Hepatocyte (in vitro differentiated cells): Measurements from ENCODE around the gene CCDC148. TPM values are rescaled to one million over a fixed set of nuclear protein-coding genes. Genes with fewer than 3 reads are reported as not detected.
A peak's percentile ranks its signal among the peaks of the same experiment; 100 is the strongest.

ENCODE experiments used
- DNase-seq: peaks from one replicate; pipeline ENCODE4 v3.0.0-alpha.2; 2016; ENCODE audit warnings: low spot score
- H2AFZ ChIP-seq: fragments of 200-600 bp; sonication (generic); 2 replicates; pipeline ENCODE4 v1.6.0; 2016; ENCODE audit warnings: antibody characterized with exemption, mild to moderate bottlenecking
- H3K27ac ChIP-seq: fragments of 200-600 bp; sonication (generic); 2 replicates; pipeline ENCODE4 v1.5.1; 2016; ENCODE audit warnings: mild to moderate bottlenecking
- H3K27me3 ChIP-seq: fragments of 200-600 bp; sonication (generic); 2 replicates; pipeline ENCODE4 v1.6.1; 2016
- H3K36me3 ChIP-seq: fragments of 200-600 bp; sonication (generic); replicated peaks from 2 replicates; pipeline ENCODE4 v1.5.1; 2016; ENCODE audit warnings: low read depth; ENCODE audit not compliant: insufficient read depth
- H3K4me1 ChIP-seq: fragments of 200-600 bp; sonication (generic); 2 replicates; pipeline ENCODE4 v1.5.1; 2016; ENCODE audit warnings: mild to moderate bottlenecking, moderate library complexity; ENCODE audit not compliant: insufficient read depth
- H3K4me2 ChIP-seq: fragments of 200-600 bp; sonication (generic); 2 replicates; pipeline ENCODE4 v1.6.0; 2016
- H3K4me3 ChIP-seq: fragments of 200-600 bp; sonication (generic); 2 replicates; pipeline ENCODE4 v1.5.1; 2016; ENCODE audit warnings: mild to moderate bottlenecking
- H3K79me2 ChIP-seq: fragments of 200-600 bp; sonication (generic); 2 replicates; pipeline ENCODE4 v1.6.0; 2017; ENCODE audit warnings: mild to moderate bottlenecking
- H3K9me2 ChIP-seq: fragments of 200-600 bp; sonication (generic); replicated peaks from 2 replicates; pipeline ENCODE4 v1.6.0; 2017; ENCODE audit warnings: mild to moderate bottlenecking; ENCODE audit not compliant: insufficient read depth
- H3K9me3 ChIP-seq: fragments of 200-600 bp; sonication (generic); 2 replicates; pipeline ENCODE4 v1.5.1; 2016; ENCODE audit warnings: low read depth, mild to moderate bottlenecking
- H4K20me1 ChIP-seq: fragments of 200-600 bp; sonication (generic); 2 replicates; pipeline ENCODE4 v1.6.0; 2016; ENCODE audit warnings: mild to moderate bottlenecking; ENCODE audit not compliant: insufficient read depth, poor library complexity, severe bottlenecking
- CTCF ChIP-seq: fragments of 200-600 bp; sonication (generic); IDR thresholded peaks from 2 replicates; pipeline ENCODE4 v1.5.1; 2016; ENCODE audit warnings: antibody characterized with exemption, mild to moderate bottlenecking; ENCODE audit not compliant: poor library complexity
- EZH2 ChIP-seq: fragments of 200-600 bp; sonication (generic); IDR thresholded peaks from 2 replicates; pipeline ENCODE4 v1.6.1; 2016; ENCODE audit warnings: antibody characterized with exemption, mild to moderate bottlenecking, borderline replicate concordance
- EZH2phosphoT487 ChIP-seq: fragments of 200-600 bp; sonication (generic); IDR thresholded peaks from one replicate; pipeline ENCODE4 v1.6.1; 2018; ENCODE audit warnings: antibody characterized with exemption, mild to moderate bottlenecking, low read depth, moderate library complexity; ENCODE audit not compliant: unreplicated experiment, severe bottlenecking
- WGBS: methylation state at CpG from one replicate; pipeline ENCODE4 v1.1.6; 2016; ENCODE audit warnings: low lambda C conversion rate; ENCODE audit errors: missing lambda C conversion rate; 5-methylcytosine and 5-hydroxymethylcytosine counted together
- polyA plus RNA-seq: library from polyadenylated mRNA; unstranded; fragments of >200 nt; fragmentation: Nextera tagmentation; extraction: Ambion mirVana; gene quantifications from 2 replicates; pipeline ENCODE4 v1.2.1, GENCODE V29; 2016
- total RNA-seq: library from RNA; depleted of rRNA; stranded (reverse); fragments of >200 nt; gene quantifications from 2 replicates; pipeline ENCODE4 v1.2.3, GENCODE V29; 2014

The CCDC148 gene
- total and polyA plus RNA-seq, 2 experiments from 2014 or later = 0.62 to 2.2 TPM

- no peaks in the 10 kb centered on the region for H3K79me2 ChIP-seq
- H3K9me3 ChIP-seq = no peaks in the 10 kb centered on the region
- H3K36me3 ChIP-seq = no peaks in the 10 kb centered on the region
- H3K4me3 ChIP-seq = no peak overlapping the region
- no peaks in the 10 kb centered on the region for H3K4me1 ChIP-seq
- no peaks in the 10 kb centered on the region for H3K9me2 ChIP-seq
- no peak overlapping the region for H3K4me2 ChIP-seq
- no peaks in the 10 kb centered on the region for H4K20me1 ChIP-seq
- no peak overlapping the region for H2AFZ ChIP-seq
- 86% methylated on average over 1 of the region's 1 CpG for WGBS
- H3K27ac ChIP-seq = no peak overlapping the region
- no peak for DNase-seq
- H3K27me3 ChIP-seq = no peaks in the 10 kb centered on the region
- TF ChIP-seq EZH2phosphoT487 (no peak), CTCF (no peak), EZH2 (no peak)
Measured at GRCh38 chr2:158388159-158388558, 68.4 kb downstream of the CCDC148 start.

- no peak for TF ChIP-seq EZH2
- TF ChIP-seq CTCF = no peak
- no peak for TF ChIP-seq EZH2phosphoT487
Measured at GRCh38 chr2:158385646-158386045, 70.9 kb downstream of the CCDC148 start.

GRCh38 chr2:158381978-158382377 lies 74.6 kb downstream of the CCDC148 start:
- Histone ChIP-seq H3K9me2 (no peaks in the 10 kb centered on the region), H3K4me3 (no peak overlapping the region), H3K36me3 (no peaks in the 10 kb centered on the region), H3K4me2 (no peak overlapping the region), H3K79me2 (no peaks in the 10 kb centered on the region), H2AFZ (no peak overlapping the region), H3K27ac (no peak overlapping the region), H4K20me1 (no peaks in the 10 kb centered on the region), H3K4me1 (no peaks in the 10 kb centered on the region), H3K9me3 (no peaks in the 10 kb centered on the region), H3K27me3 (no peaks in the 10 kb centered on the region)
- WGBS = 84% methylated on average over 3 of the region's 3 CpGs
- TF ChIP-seq EZH2phosphoT487 (no peak), CTCF (no peak), EZH2 (no peak)
- no peak for DNase-seq

More at GRCh38 chr2:158385646-158386045, 70.9 kb downstream of the CCDC148 start:
- DNase-seq = no peak
- Histone ChIP-seq H4K20me1 (no peaks in the 10 kb centered on the region), H3K36me3 (no peaks in the 10 kb centered on the region), H3K9me2 (no peaks in the 10 kb centered on the region), H3K27ac (no peak overlapping the region), H3K4me2 (no peak overlapping the region), H3K79me2 (no peaks in the 10 kb centered on the region), H3K27me3 (no peaks in the 10 kb centered on the region), H3K4me1 (no peaks in the 10 kb centered on the region), H2AFZ (no peak overlapping the region), H3K9me3 (no peaks in the 10 kb centered on the region), H3K4me3 (no peak overlapping the region)

GRCh38 chr2:158381205-158381604 lies 75.3 kb downstream of the CCDC148 start:
- 73% methylated on average over 3 of the region's 3 CpGs for WGBS
- H3K4me2 ChIP-seq = no peak overlapping the region
- no peaks in the 10 kb centered on the region for H3K79me2 ChIP-seq
- no peak overlapping the region for H2AFZ ChIP-seq
- H3K4me3 ChIP-seq = no peak overlapping the region
- no peaks in the 10 kb centered on the region for H3K36me3 ChIP-seq
- no peaks in the 10 kb centered on the region for H3K27me3 ChIP-seq
- H3K9me3 ChIP-seq = no peaks in the 10 kb centered on the region
- H3K9me2 ChIP-seq = no peaks in the 10 kb centered on the region
- peak overlapping the region; percentile 27 for H3K27ac ChIP-seq
- H3K4me1 ChIP-seq = no peaks in the 10 kb centered on the region
- no peak for DNase-seq
- no peak for TF ChIP-seq CTCF
- H4K20me1 ChIP-seq = no peaks in the 10 kb centered on the region
